DOHH2 (cell line): ENCODE measurements around the gene SERPINB12.

Source experiments
- H3F3A ChIP-seq: fragments of 200-600 bp; sonication (generic), shearing (Covaris generic); 2 replicates; pipeline ENCODE4 v1.6.0; 2016; ENCODE audit warnings: antibody characterized with exemption, mild to moderate bottlenecking; ENCODE audit not compliant: control insufficient read depth, insufficient read depth
- H3K27ac ChIP-seq: fragments of 200-600 bp; sonication (generic); 2 replicates; pipeline ENCODE4 v1.5.1; 2014; ENCODE audit warnings: low read depth, mild to moderate bottlenecking, low read length, moderate library complexity
- H3K27me3 ChIP-seq: fragments of 200-600 bp; sonication (generic); 2 replicates; pipeline ENCODE4 v1.6.1; 2014; ENCODE audit warnings: mild to moderate bottlenecking, low read length, mixed read lengths; ENCODE audit not compliant: control insufficient read depth
- H3K36me3 ChIP-seq: fragments of 200-600 bp; sonication (generic); 2 replicates; pipeline ENCODE4 v1.6.1; 2014; ENCODE audit warnings: mild to moderate bottlenecking, low read length, moderate library complexity, mixed read lengths; ENCODE audit not compliant: control insufficient read depth
- H3K4me1 ChIP-seq: fragments of 200-600 bp; sonication (generic); 2 replicates; pipeline ENCODE4 v1.6.1; 2014; ENCODE audit warnings: mild to moderate bottlenecking, low read length, mixed read lengths; ENCODE audit not compliant: control insufficient read depth
- H3K4me2 ChIP-seq: fragments of 200-600 bp; sonication (generic); 2 replicates; pipeline ENCODE4 v1.6.0; 2014; ENCODE audit warnings: mild to moderate bottlenecking, low read length, moderate library complexity
- H3K4me3 ChIP-seq: fragments of 200-600 bp; sonication (generic); 2 replicates; pipeline ENCODE4 v1.5.1; 2014; ENCODE audit warnings: mild to moderate bottlenecking, low read length, mixed read lengths
- H3K79me2 ChIP-seq: fragments of 200-600 bp; sonication (generic); 2 replicates; pipeline ENCODE4 v1.6.1; 2014; ENCODE audit warnings: mild to moderate bottlenecking, low read length, mixed read lengths; ENCODE audit not compliant: control insufficient read depth
- H3K9me2 ChIP-seq: fragments of 200-600 bp; sonication (generic); replicated peaks from 2 replicates; pipeline ENCODE4 v1.6.1; 2014; ENCODE audit warnings: mild to moderate bottlenecking, low read length, mixed read lengths; ENCODE audit not compliant: control insufficient read depth
- H3K9me3 ChIP-seq: fragments of 200-600 bp; sonication (generic); 2 replicates; pipeline ENCODE4 v1.6.1; 2014; ENCODE audit warnings: antibody characterized with exemption, low read length, mixed read lengths; ENCODE audit not compliant: control insufficient read depth, insufficient read depth
- H4K20me1 ChIP-seq: fragments of 200-600 bp; sonication (generic); 2 replicates; pipeline ENCODE4 v1.6.0; 2014; ENCODE audit warnings: low read depth, mild to moderate bottlenecking, antibody characterized with exemption, low read length, moderate library complexity; ENCODE audit not compliant: control insufficient read depth, insufficient read depth
- EZH2phosphoT487 ChIP-seq: fragments of 200-600 bp; sonication (generic); IDR thresholded peaks from 2 replicates; pipeline ENCODE4 v1.6.1; 2017; ENCODE audit warnings: borderline replicate concordance, mild to moderate bottlenecking, antibody characterized with exemption, low read length, moderate library complexity, mixed read lengths
- TF ChIP-seq, protein P1 (sequence below): fragments of 200-600 bp; sonication (generic); IDR thresholded peaks from one replicate; pipeline ENCODE4 v1.5.1; 2014; ENCODE audit warnings: antibody characterized with exemption, mild to moderate bottlenecking, low read depth, low read length; ENCODE audit not compliant: poor library complexity, severe bottlenecking

SERPINB12 gene, protein sequence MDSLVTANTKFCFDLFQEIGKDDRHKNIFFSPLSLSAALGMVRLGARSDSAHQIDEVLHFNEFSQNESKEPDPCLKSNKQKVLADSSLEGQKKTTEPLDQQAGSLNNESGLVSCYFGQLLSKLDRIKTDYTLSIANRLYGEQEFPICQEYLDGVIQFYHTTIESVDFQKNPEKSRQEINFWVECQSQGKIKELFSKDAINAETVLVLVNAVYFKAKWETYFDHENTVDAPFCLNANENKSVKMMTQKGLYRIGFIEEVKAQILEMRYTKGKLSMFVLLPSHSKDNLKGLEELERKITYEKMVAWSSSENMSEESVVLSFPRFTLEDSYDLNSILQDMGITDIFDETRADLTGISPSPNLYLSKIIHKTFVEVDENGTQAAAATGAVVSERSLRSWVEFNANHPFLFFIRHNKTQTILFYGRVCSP

DNA sequence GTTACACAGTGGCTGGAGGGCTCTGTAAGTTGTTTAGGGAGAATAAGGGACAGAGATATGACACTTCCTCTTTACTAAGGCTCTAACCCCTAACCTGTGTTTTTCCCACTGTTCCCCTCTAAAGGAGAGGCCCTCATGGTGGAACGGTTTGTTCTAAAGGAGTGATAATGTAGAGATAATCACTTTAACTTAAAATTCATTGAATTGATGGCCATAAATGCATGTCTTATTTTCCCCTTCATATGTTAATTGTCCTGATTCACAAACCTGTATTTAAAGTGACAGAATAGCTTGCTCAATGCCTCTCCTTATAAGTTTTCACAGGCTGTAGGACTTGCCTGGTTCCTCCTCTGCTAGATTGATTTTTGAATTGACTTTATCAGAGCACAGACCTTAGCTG lies at the start of gene SERPINB12:
Gene SERPINB12 (plus strand): TSS at position 301 of the 400 bp plus-strand sequence. CDS start 13,791 bp downstream, outside the sequence.
- Histone ChIP-seq H3K9me2 (no peaks in the 10 kb centered on the region), H3K4me2 (no peak within 1 kb of the TSS), H3K4me1 (no peaks in the 10 kb centered on the region), H3K9me3 (no peaks in the 10 kb centered on the region), H3K27me3 (peaks cover 5% of the 10 kb centered on the region), H4K20me1 (no peaks in the 10 kb centered on the region), H3F3A (no peaks in the 10 kb centered on the region), H3K79me2 (no peaks in the 10 kb centered on the region), H3K36me3 (no peaks in the 10 kb centered on the region), H3K4me3 (no peak within 1 kb of the TSS), H3K27ac (no peak within 1 kb of the TSS)
- TF ChIP-seq, protein P1, sequence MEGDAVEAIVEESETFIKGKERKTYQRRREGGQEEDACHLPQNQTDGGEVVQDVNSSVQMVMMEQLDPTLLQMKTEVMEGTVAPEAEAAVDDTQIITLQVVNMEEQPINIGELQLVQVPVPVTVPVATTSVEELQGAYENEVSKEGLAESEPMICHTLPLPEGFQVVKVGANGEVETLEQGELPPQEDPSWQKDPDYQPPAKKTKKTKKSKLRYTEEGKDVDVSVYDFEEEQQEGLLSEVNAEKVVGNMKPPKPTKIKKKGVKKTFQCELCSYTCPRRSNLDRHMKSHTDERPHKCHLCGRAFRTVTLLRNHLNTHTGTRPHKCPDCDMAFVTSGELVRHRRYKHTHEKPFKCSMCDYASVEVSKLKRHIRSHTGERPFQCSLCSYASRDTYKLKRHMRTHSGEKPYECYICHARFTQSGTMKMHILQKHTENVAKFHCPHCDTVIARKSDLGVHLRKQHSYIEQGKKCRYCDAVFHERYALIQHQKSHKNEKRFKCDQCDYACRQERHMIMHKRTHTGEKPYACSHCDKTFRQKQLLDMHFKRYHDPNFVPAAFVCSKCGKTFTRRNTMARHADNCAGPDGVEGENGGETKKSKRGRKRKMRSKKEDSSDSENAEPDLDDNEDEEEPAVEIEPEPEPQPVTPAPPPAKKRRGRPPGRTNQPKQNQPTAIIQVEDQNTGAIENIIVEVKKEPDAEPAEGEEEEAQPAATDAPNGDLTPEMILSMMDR: no peak
- no peak for TF ChIP-seq EZH2phosphoT487

DNA sequence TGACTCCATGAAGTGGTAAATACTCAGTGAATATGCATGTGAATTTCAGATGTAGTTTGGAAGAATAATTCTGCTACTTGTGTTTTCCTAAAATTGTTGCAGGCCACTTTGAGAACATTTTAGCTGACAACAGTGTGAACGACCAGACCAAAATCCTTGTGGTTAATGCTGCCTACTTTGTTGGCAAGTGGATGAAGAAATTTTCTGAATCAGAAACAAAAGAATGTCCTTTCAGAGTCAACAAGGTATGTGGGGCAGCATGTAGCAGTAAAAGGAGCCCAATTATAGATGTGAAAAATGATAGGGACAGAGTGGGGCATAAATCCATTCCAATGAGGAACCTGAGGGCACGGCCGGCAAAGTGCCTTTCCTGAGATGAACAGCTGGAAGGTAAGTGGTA lies 49.3 kb upstream of the SERPINB12 start:
- H4K20me1 ChIP-seq: no peaks in the 10 kb centered on the region
- no peaks in the 10 kb centered on the region for H3K9me2 ChIP-seq
- no peak overlapping the region for H3K4me2 ChIP-seq
- no peaks in the 10 kb centered on the region for H3F3A ChIP-seq
- no peaks in the 10 kb centered on the region for H3K4me1 ChIP-seq
- TF ChIP-seq, protein P1: no peak
- TF ChIP-seq EZH2phosphoT487: no peak
- H3K79me2 ChIP-seq: no peaks in the 10 kb centered on the region
- no peaks in the 10 kb centered on the region for H3K9me3 ChIP-seq
- no peaks in the 10 kb centered on the region for H3K36me3 ChIP-seq
- peaks cover 11% of the 10 kb centered on the region; the same call in 1 of the 2 replicates for H3K27me3 ChIP-seq
- H3K27ac ChIP-seq: no peak overlapping the region
- no peak overlapping the region for H3K4me3 ChIP-seq

DNA sequence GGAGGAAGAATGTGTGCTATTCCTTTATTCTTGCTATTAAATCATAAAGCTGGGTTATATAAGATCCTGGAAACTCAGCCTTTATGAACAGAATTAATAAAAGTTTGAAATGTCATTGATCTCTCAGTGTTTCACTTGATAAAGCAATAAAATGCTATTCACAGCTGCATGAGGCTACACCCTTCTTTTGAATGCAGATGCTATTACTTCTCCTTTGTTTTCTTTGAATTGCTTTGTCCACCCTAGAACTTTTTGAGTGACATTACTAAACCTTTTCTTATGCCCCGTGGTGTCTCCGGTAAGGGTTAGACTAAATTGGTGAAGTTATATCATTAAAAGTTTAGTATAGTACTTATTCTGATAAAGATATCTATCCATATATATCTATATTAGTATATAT lies 46.5 kb upstream of the SERPINB12 start:
- no peaks in the 10 kb centered on the region for H3K9me2 ChIP-seq
- H3K36me3 ChIP-seq: no peaks in the 10 kb centered on the region
- H3K4me3 ChIP-seq: no peak overlapping the region
- TF ChIP-seq, protein P1: no peak
- no peak for TF ChIP-seq EZH2phosphoT487
- no peaks in the 10 kb centered on the region for H3K9me3 ChIP-seq
- H3K4me2 ChIP-seq: no peak overlapping the region
- no peaks in the 10 kb centered on the region for H3F3A ChIP-seq
- H3K4me1 ChIP-seq: no peaks in the 10 kb centered on the region
- H3K79me2 ChIP-seq: no peaks in the 10 kb centered on the region
- H3K27ac ChIP-seq: no peak overlapping the region
- no peaks in the 10 kb centered on the region for H4K20me1 ChIP-seq
- H3K27me3 ChIP-seq: peaks cover 5% of the 10 kb centered on the region; the same call in 1 of the 2 replicates
